Adrenal gland (tissue), 12 donors: Measurements from ENCODE around the gene PFKP. TPM values are rescaled to one million over a fixed set of nuclear protein-coding genes. Genes with fewer than 3 reads are reported as not detected.

Experiments used
- DNase-seq, 7 donors: peaks; one replicate each; pipeline ENCODE4 v3.0.0-alpha.2; 2019 to 2020
- H3K27ac ChIP-seq, 5 donors: fragments of 200-600 bp; sonication (generic) in 4 of 5; 1 replicate in 3 of 5; 2 replicates in 2 of 5; pipeline versions ENCODE4 v1.5.1 to v1.8.0; 2016 to 2020; ENCODE audit warnings: mild to moderate bottlenecking in 1 of 5
- H3K27me3 ChIP-seq: fragments of 200-600 bp; 2 replicates; pipeline ENCODE4 v1.8.0; 2021
- H3K36me3 ChIP-seq, 2 donors: fragments of 200-600 bp; replicated peaks in 1 of 2; 1 replicate in 1 of 2; 2 replicates in 1 of 2; pipeline versions ENCODE4 v1.5.1 to v1.8.0; 2018 to 2022
- H3K4me1 ChIP-seq, 2 donors: fragments of 200-600 bp; replicated peaks in 1 of 2; 1 replicate in 1 of 2; 2 replicates in 1 of 2; pipeline versions ENCODE4 v1.5.1 to v1.8.0; 2018 to 2021
- H3K4me3 ChIP-seq, 4 donors: fragments of 200-600 bp; sonication (generic) in 3 of 4; one replicate each; pipeline ENCODE4 v1.5.1; 2016 to 2018
- H3K9me3 ChIP-seq, 3 donors: fragments of 200-600 bp; sonication (generic) in 1 of 3; replicated peaks in 1 of 3; 1 replicate in 2 of 3; 2 replicates in 1 of 3; pipeline versions ENCODE4 v1.5.1 to v1.8.0; 2016 to 2021
- CTCF ChIP-seq, 6 experiments: fragments of 450-650 bp in 4 of 6; fragments of 200-600 bp in 2 of 6; sonication (generic) in 1 of 6; IDR thresholded peaks; 1 replicate in 5 of 6; 2 replicates in 1 of 6; pipeline versions ENCODE4 v1.5.1 to v1.8.0; 2016 to 2021; ENCODE audit warnings: antibody characterized with exemption in 6 of 6, mild to moderate bottlenecking in 2 of 6, moderate library complexity in 1 of 6
- POLR2A ChIP-seq, 2 donors: fragments of 450-650 bp; IDR thresholded peaks; one replicate each; pipeline ENCODE4 v1.6.1; 2017; ENCODE audit warnings: antibody characterized with exemption in 2 of 2, mild to moderate bottlenecking in 2 of 2, moderate library complexity in 1 of 2
- WGBS, 4 donors: extraction: QIAGEN DNeasy Blood & Tissue Kit in 2 of 4; methylation state at CpG; one replicate each; pipeline versions ENCODE4 v1.1.5 to v1.1.7; 2013 to 2017; 5-methylcytosine and 5-hydroxymethylcytosine counted together
- intact Hi-C, 2 donors: fragments of 100-400 bp; cut with DNase I; formaldehyde crosslinking; loops; one replicate each; pipeline versions ENCODE4 v1.14.1 to v1.15.0; 2022 to 2023
- polyA plus RNA-seq, 3 donors: library from polyadenylated mRNA; stranded (reverse); fragments of 200-250 nt in 2 of 3; fragments of 350-450 nt in 1 of 3; fragmentation: Illumina TruSeq in 1 of 3; extraction: RNeasy Lipid Tissue Mini Kit (QIAGEN cat#74804) in 1 of 3; gene quantifications; one replicate each; pipeline ENCODE4 v1.2.3, GENCODE V29; 2013 to 2014
- total RNA-seq, 9 donors: library from RNA; depleted of rRNA in 4 of 9; stranded (reverse); fragments of >200 nt in 4 of 9; fragments of 120-200 nt in 1 of 9; fragmentation: NEBNext Ultra II Directional in 1 of 9; extraction: Animal tissue kit (Norgen Biotek cat#: 25700) in 1 of 9; gene quantifications; one replicate each; pipeline versions ENCODE4 v1.1.0 to v1.2.4, GENCODE V29; 2013 to 2023
- donor health status: healthy with polysubstance abuse.
- donor health status: Bipolar disorder and iron deficiency.
- donor health status: DM: yes; HTN: yes; CAD: no.
- donor health status: DM: no; HTN: no; CAD: no.
- donor health status: DM: no; HTN: no; CAD: no.
- donor health status: DM: yes; HTN: yes; CAD: no.

The PFKP gene
- total and polyA plus RNA-seq, 12 donors: 4.6 to 46.6 (median 16.4) TPM

- Histone ChIP-seq H3K36me3 (no peaks in the 10 kb centered on the region), H3K27ac (no peak overlapping the region), H3K4me3 (no peak overlapping the region), H3K27me3 (no peaks in the 10 kb centered on the region), H3K9me3 (no peaks in the 10 kb centered on the region), H3K4me1 (peaks cover 17 to 27% of the 10 kb centered on the region in 2 donors)
- 86 to 90% (median 87%) methylated on average over 1 to 5 of the region's 5 CpGs for WGBS, 4 donors
- intact Hi-C loops: no loop called here
- no peak for TF ChIP-seq POLR2A (IDR thresholded peaks at IDR 0.05)
- no peak for TF ChIP-seq CTCF (IDR thresholded peaks at IDR 0.05)
- DNase-seq: no peak
Measured at GRCh38 chr10:3091921-3092320, 24.6 kb downstream of the PFKP start.

- Histone ChIP-seq H3K27me3 (no peaks in the 10 kb centered on the region), H3K27ac (no peak overlapping the region), H3K4me3 (no peak overlapping the region), H3K36me3 (no peaks in the 10 kb centered on the region), H3K9me3 (no peaks in the 10 kb centered on the region), H3K4me1 (peaks cover 17 to 27% of the 10 kb centered on the region in 2 donors)
- DNase-seq: no peak
- intact Hi-C loops: no loop called here
- 93 to 99% (median 98%) methylated on average over 5 of the region's 5 CpGs for WGBS, 4 donors
- no peak for TF ChIP-seq POLR2A (IDR thresholded peaks at IDR 0.05)
Measured at GRCh38 chr10:3093996-3094395, 26.6 kb downstream of the PFKP start.

GRCh38 chr10:3094609-3095036, 27.3 kb downstream of the PFKP start:
- Histone ChIP-seq H3K9me3 (no peaks in the 10 kb centered on the region), H3K4me1 (peaks cover 17 to 27% of the 10 kb centered on the region in 2 donors), H3K27ac (peak overlapping the region in 4 of 5 donors; percentile 87 to 93 (median 88)), H3K36me3 (no peaks in the 10 kb centered on the region), H3K27me3 (no peaks in the 10 kb centered on the region), H3K4me3 (no peak overlapping the region)
- DNase-seq: no peak
- TF ChIP-seq POLR2A (IDR thresholded peaks at IDR 0.05): no peak
- TF ChIP-seq CTCF (IDR thresholded peaks at IDR 0.05): no peak
- 79 to 84% (median 80%) methylated on average over 5 of the region's 5 CpGs for WGBS, 4 donors
- intact Hi-C loops: no loop called here

GRCh38 chr10:3095373-3096139, 28.2 kb downstream of the PFKP start:
- 12 to 15% (median 14%) methylated on average over 17 of the region's 17 CpGs for WGBS, 4 donors
- DNase-seq: peak; percentile 63 to 89 (median 80)
- H3K4me1 ChIP-seq: peaks cover 17 to 25% of the 10 kb centered on the region in 2 donors

More at GRCh38 chr10:3095373-3096139, 28.2 kb downstream of the PFKP start:
- peak overlapping the region; percentile 15 to 93 (median 87) for H3K27ac ChIP-seq
- peak in 1 of 2 donors; percentile 51 for TF ChIP-seq POLR2A (IDR thresholded peaks at IDR 0.05)
- no peak for TF ChIP-seq CTCF (IDR thresholded peaks at IDR 0.05)
- no peaks in the 10 kb centered on the region for H3K9me3 ChIP-seq
- H3K36me3 ChIP-seq: no peaks in the 10 kb centered on the region
- H3K4me3 ChIP-seq: no peak overlapping the region
- H3K27me3 ChIP-seq: no peaks in the 10 kb centered on the region
- intact Hi-C loops: no loop called here
